SK-N-DZ (cell line): ENCODE results near the gene CYP11A1. TPM values are rescaled to one million over a fixed set of nuclear protein-coding genes. Genes with fewer than 3 reads are reported as not detected.
A peak's percentile ranks its signal among the peaks of the same experiment; 100 is the strongest.

Experiments
- DNase-seq: peaks from one replicate; pipeline ENCODE4 v3.0.0-alpha.2; 2015; ENCODE audit warnings: low spot score
- polyA plus RNA-seq, 2 experiments: library from polyadenylated mRNA; depleted of rRNA; stranded (reverse); fragments of >200 nt; gene quantifications; 2 replicates each; pipeline ENCODE4 v1.2.3, GENCODE V29; 2014

The CYP11A1 gene
- not detected in 2 replicates for polyA plus RNA-seq (2014; cell fraction: cytosol; rRNA removed)
- polyA plus RNA-seq (2014; cell fraction: nucleus; rRNA removed) = not detected in 2 replicates

GRCh38 chr15:74367296-74367854 is at the start of gene CYP11A1:
CYP11A1 (minus strand) TSS chr15:74367646; CDS start chr15:74367585, 61 bp downstream.
- DNase-seq = no peak

GRCh38 chr15:74417225-74417624 is 49.8 kb upstream of the CYP11A1 start:
- no peak for DNase-seq

- DNase-seq = no peak
These were observed 48.8 kb upstream of the CYP11A1 start for GRCh38 chr15:74415966-74416916.

- no peak for DNase-seq
These were observed 47.3 kb upstream of the CYP11A1 start for GRCh38 chr15:74414603-74415338.

- DNase-seq = no peak
These were observed 46.7 kb upstream of the CYP11A1 start for GRCh38 chr15:74414081-74414580.

- DNase-seq = no peak
These were observed 46.1 kb upstream of the CYP11A1 start for GRCh38 chr15:74413350-74414080.

- DNase-seq = no peak
These were observed 44.7 kb upstream of the CYP11A1 start for GRCh38 chr15:74412159-74412558.

GRCh38 chr15:74411686-74412085 is 44.2 kb upstream of the CYP11A1 start:
- no peak for DNase-seq

GRCh38 chr15:74410502-74410901 is 43.1 kb upstream of the CYP11A1 start:
- no peak for DNase-seq

- no peak for DNase-seq
These were observed 41.8 kb upstream of the CYP11A1 start for GRCh38 chr15:74409225-74409624.

GRCh38 chr15:74408815-74409214 is 41.4 kb upstream of the CYP11A1 start:
- no peak for DNase-seq

- no peak for DNase-seq
These were observed 40.9 kb upstream of the CYP11A1 start for GRCh38 chr15:74408385-74408784.

GRCh38 chr15:74406992-74407705 is 39.7 kb upstream of the CYP11A1 start:
- DNase-seq = peak; percentile 41

- no peak for DNase-seq
These were observed 39.1 kb upstream of the CYP11A1 start for GRCh38 chr15:74406517-74406916.

GRCh38 chr15:74405823-74406222 is 38.4 kb upstream of the CYP11A1 start:
- no peak for DNase-seq

- no peak for DNase-seq
These were observed 36.6 kb upstream of the CYP11A1 start for GRCh38 chr15:74403991-74404563.

- no peak for DNase-seq
These were observed 36.1 kb upstream of the CYP11A1 start for GRCh38 chr15:74403588-74403919.

- no peak for DNase-seq
These were observed 35.6 kb upstream of the CYP11A1 start for GRCh38 chr15:74402873-74403587.

GRCh38 chr15:74402337-74402841 is 34.9 kb upstream of the CYP11A1 start:
- no peak for DNase-seq
